HG03378 (cell line): ENCODE data around the gene GPC6.

Experiments
- ATAC-seq: cut with Tn5 transposase; IDR thresholded peaks from one replicate; pipeline ENCODE4 v1.9.1; 2021; ENCODE audit warnings: mild to moderate bottlenecking, moderate library complexity; ENCODE audit not compliant: unreplicated experiment

GPC6 gene

DNA sequence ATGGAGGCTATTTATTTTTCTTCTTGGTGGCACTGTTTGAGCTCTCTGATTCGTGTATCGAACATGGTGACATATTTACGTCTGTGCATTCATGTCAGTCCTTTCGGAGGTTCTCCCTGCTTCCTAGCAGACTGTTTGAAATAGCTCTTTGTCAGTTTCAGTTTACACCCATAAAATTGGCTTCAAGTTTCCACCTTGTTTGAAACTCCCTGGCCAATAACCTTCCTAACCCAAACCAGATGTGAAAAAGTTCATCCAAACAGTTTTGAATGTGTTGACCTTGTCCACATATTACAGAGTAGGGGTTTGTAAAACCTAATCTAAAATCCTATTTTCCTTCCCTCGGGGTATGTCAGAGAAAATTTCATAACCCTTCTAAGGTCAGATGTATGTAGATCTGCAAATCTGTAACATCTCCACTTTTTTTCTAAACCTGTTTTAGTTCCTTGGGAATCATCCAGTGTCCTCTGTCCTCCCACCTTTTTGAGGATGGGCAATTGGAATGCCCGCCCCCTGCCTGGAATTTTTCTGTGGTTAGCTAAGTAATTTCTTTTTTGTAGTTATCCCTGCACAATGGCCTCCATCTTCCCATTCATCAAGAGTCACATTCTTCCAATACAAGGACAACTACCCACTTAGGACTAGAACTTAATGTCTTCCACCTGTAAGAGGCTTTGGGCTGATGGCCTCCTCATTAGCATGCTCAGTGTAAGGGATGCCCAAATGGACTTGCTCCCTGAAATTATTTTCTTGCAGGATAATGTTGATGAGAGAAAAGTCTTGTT lies 499.8 kb downstream of the GPC6 start:
- no peak for ATAC-seq

DNA sequence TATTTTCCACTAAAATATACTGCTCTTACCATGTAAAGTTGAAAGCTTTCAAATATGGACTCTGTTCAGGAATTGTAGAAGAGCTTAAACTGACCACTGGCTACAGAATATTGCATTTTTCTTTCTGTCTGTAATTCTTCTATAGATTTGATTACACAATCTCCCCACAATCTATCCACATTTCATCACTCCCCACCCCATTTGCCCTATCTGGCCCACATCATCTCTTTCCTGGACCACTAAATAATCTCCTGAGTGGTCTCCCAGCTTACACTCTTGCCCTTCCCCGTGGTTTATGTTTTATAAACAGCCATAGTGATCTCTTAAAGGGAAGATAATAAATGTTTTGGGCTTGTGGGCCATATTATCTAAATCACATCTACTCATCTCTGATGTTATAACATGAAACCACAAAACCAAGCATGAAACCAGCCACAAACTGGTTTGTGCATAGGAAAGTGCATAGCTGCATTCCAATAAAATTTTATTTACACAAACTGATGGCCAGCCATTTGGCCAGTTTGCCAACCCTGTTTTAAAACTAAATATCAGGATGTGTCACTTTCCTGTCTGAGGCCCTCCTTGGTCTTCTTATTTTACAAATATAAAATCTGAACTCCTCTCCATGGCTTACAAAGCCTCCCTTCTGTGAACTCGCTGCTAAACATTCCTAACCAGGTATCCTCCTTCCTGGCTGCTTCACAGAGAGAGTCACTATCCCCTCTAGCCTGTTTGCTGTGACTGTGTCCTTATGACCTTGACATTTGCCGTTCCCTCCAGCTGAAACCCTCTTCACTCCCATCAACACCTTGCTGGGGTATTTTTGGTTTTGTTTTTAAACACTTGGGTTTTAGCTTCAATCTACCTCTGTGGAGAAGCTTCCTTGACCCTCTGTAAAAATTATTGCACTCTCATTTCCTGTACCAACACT lies 500.9 kb downstream of the GPC6 start:
- no peak for ATAC-seq

GRCh38 chr13:93729383-93729782 lies 502.8 kb downstream of the GPC6 start:
- no peak for ATAC-seq

DNA sequence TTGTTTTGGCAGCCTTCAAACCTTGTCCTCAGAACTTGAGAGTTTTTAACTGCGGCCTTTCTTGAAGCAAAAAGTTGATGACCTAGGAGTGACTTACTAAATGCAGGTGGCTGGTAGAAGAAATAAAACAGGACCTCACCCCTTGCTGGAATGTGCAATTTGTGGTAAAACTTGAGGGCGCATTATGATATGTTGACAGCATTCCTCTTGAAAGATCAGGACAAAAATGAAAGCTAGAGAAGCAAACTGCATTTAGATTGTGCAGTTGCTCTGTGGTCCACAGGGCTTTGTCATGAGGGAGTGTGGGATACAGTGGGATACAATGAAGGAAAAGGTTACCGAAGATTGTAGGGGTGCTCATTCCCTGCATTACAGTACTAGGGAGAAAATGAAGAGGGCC lies 504.2 kb downstream of the GPC6 start:
- ATAC-seq = no peak

GRCh38 chr13:93732186-93732585 lies 505.6 kb downstream of the GPC6 start:
- no peak for ATAC-seq

GRCh38 chr13:93736081-93736480 lies 509.5 kb downstream of the GPC6 start:
- no peak for ATAC-seq

GRCh38 chr13:93736909-93737308 lies 510.3 kb downstream of the GPC6 start:
- ATAC-seq = no peak

DNA sequence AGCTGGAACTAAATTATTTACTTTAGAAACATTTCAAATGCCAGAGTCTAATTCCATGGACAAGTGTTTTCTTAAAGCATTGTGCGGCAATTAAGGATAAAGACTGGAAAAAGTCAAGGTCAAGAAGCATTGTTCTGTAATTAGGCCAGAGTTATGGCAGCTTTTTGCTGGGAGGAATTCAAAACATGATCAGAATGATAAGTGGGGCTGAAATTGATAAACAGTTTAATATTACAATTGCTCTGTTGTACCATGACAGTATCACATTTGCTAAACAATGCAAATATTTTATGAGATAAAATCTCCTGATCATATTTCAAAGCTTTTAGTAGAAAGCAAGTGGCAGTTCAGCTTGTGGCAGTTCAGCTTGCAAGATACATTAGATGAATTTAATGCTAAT lies 513.7 kb downstream of the GPC6 start:
- no peak for ATAC-seq

DNA sequence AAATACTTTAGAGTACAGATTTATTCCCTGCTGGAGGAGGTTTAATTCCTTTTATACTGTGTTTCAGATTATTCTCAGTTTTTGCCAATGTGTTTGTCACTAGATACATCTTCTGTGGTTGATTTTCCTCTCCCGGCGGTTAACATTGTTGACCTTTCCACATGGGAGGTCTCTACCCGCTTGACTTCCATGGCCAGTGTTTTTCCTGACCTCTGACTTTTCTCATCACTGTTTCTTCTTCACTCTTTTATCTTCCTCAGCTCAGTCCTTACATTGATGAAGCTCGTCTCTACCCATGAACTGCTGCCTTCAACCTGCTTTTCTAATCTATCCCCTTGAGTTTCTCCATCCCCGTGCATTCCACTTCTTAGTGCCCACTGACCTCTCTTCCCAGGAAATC lies 517.4 kb downstream of the GPC6 start:
- ATAC-seq = no peak

GRCh38 chr13:93744886-93745285 lies 518.3 kb downstream of the GPC6 start:
- ATAC-seq = no peak

- no peak for ATAC-seq
These were observed 519.3 kb downstream of the GPC6 start for GRCh38 chr13:93745884-93746283.

GRCh38 chr13:93746589-93746988 lies 520.0 kb downstream of the GPC6 start:
- no peak for ATAC-seq

DNA sequence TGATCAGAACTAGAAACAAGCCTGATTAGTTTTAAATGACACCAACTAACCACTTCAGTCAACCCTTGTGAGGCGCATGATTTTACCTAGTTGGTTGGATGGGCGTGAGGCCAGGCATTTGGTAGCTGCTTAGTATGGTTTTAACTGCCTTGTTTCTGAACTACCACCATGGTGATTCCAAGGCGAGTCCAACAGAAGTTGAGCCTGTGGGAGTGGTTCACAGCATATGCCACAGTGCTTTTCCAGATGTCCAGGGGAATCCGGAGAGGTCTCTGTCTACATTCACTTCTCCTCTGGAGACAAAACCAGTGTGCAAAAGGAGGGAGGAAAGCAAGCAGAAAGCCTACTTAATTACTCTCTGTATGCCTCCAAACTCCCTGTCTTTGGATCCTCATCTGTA lies 524.1 kb downstream of the GPC6 start:
- ATAC-seq = no peak

- ATAC-seq = no peak
These were observed 524.5 kb downstream of the GPC6 start for GRCh38 chr13:93751117-93751516.

DNA sequence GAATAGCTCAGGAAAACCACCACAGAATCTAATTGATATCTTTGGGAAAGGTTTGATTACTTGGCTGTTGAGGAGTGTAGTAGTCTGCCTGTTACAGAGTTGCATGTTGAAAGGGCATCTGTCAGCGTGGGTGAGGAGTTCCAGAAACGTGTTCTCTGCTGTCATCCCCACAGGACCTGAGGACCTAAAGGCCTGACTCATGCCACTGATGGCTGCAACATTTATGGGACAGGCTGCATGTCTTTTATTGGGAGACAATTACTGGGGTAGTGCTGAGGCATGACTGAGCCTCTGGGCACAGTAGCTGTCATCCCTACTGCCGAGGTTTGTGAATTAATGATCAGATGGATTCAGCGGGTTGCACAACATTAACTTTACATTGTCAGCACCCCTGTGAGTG lies 525.9 kb downstream of the GPC6 start:
- ATAC-seq = no peak

- ATAC-seq = no peak
These were observed 527.0 kb downstream of the GPC6 start for GRCh38 chr13:93753639-93754038.

GRCh38 chr13:93755341-93755740 lies 528.7 kb downstream of the GPC6 start:
- no peak for ATAC-seq

GRCh38 chr13:93758575-93758974 lies 532.0 kb downstream of the GPC6 start:
- ATAC-seq = no peak

DNA sequence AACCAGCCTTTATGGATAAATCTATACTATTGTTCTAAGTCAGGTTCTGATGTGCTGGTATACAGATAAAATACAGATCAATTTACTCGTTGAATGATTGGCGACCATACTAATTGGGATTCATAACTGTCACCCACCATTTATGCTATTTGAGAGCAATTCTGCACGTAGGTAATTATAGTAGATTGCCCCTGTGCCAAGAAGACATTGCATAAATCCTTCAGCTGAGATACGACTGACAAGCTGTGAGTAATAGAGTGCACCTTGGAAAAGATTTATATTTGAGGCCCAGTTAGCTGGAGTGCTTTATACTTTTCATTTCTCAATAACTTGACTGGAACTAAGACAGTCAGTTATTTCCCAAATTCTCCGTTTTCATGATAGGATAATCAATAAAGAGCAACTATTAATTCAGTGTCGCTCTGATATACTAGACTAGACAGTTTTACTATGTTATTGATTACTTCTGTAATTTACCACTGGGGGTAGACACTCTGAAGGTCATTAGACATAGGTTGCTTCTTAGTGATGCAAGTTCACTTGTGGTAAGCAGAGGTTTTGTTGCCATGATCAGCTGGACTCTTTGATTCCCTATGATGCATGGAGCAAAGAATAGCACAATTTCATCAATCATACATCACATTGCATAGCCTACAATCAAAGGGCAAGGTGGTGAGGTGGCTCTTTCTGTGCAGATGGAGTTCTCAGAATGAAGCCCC lies 536.3 kb downstream of the GPC6 start:
- ATAC-seq = no peak

GRCh38 chr13:93765062-93765461 lies 538.5 kb downstream of the GPC6 start:
- no peak for ATAC-seq

DNA sequence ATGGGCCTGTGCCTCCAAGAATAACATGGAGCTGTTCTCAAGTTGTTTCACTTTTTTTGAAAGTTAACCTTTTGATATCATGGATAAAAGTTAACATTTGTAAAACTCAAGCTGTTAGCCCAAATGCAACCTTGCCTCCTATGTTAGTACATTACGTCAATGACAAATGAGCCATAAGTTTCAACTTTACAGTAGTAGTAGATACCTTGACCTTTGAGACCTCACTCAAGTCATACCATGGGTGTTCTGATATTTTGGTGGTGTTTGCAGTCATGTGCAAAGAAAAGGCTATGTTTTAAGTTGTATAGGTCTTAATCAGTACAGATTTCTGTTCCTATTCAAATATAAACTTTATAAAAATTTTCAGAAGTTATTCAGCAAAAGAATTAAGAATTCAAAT lies 539.2 kb downstream of the GPC6 start:
- no peak for ATAC-seq
